Transverse colon (tissue), 4 donors: ENCODE data around the gene PROK2.

Source experiments
- CTCF ChIP-seq, 5 experiments: fragments of 200-600 bp in 3 of 5; fragments of 450-650 bp in 2 of 5; sonication (generic) in 3 of 5; IDR thresholded peaks; 1 replicate in 2 of 5; 2 replicates in 3 of 5; pipeline ENCODE4 v1.5.1; 2016 to 2017; ENCODE audit warnings: antibody characterized with exemption in 5 of 5, inconsistent platforms in 3 of 5, mild to moderate bottlenecking in 2 of 5, moderate library complexity in 1 of 5
- POLR2AphosphoS5 ChIP-seq, 3 donors: sonication (generic); formaldehyde crosslinking; IDR thresholded peaks; one replicate each; pipeline ENCODE4 v1.6.1; 2016; ENCODE audit warnings: antibody characterized with exemption in 3 of 3

GRCh38 chr3:71787851-71788405, 3.0 kb upstream of the PROK2 start:
- TF ChIP-seq POLR2AphosphoS5 (IDR thresholded peaks at IDR 0.05): no peak
- TF ChIP-seq CTCF (IDR thresholded peaks at IDR 0.05): no peak
